ENCODE measurements around the gene RBM20.

The RBM20 gene

GRCh38 chr10:110872984-110873923 lies 229.1 kb downstream of the RBM20 start:
- no peak for DNase-seq

GRCh38 chr10:110873951-110874350 lies 229.8 kb downstream of the RBM20 start:
- DNase-seq = no peak

- no peak for DNase-seq
These were observed 231.9 kb downstream of the RBM20 start for GRCh38 chr10:110876000-110876399.

DNA sequence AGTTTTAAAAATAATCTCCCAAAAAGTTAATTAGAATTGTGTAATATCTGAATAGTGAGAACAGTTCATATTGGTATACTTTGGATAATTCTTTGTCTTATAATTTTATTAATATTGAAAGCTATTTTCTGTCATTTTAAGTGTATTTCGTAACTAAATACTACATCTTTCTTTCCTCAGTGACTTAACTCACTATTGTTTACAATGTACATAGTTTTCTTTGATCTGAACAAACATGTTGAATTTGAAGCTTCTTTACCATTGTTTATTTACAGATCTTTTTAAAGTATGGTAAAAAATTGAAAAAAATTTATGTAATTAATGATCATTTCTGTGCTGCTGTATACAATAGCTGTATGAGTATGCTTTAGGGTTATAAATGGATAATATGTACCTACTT lies 232.7 kb downstream of the RBM20 start:
- DNase-seq = no peak

GRCh38 chr10:110880012-110880411 lies 235.9 kb downstream of the RBM20 start:
- DNase-seq = no peak

- no peak for DNase-seq
These were observed 237.1 kb downstream of the RBM20 start for GRCh38 chr10:110881247-110881646.

- no peak for DNase-seq
These were observed 237.8 kb downstream of the RBM20 start for GRCh38 chr10:110881905-110882304.

GRCh38 chr10:110883924-110884323 lies 239.8 kb downstream of the RBM20 start:
- DNase-seq = no peak

DNA sequence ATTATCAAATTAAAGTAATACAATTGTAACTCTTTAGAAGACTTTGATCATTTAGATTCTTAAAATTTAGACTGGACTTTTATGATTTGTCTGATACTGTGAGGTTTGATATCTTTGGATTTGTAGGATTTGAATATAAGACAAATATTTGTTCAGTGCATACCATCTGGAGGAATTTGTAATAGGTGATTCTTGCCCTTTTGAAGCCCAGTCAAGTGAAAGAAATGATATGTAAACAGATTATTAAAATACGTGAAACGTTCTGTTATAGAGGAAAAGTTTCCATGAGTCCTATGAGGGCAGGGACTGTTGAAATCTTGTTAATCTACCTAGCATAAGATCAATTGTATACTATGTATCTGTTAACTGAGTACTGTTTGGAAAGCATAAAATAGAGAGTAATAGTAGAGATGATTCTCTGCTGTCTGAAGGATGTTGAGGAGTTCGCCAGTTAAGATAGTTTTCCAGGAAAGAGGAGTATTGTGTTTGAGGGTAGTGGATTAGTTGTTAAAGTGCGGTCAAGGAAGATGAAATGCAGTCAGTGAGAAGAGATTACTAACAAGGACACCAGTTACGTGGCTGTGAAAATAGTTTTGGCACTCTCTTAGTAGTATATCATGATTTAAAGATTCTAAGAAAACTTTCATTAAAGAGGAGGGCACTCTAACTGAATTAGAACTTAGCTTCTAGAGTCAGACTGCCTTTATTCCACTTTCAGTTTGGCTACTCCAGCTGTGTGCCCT lies 242.0 kb downstream of the RBM20 start:
- DNase-seq = no peak

- DNase-seq = no peak
These were observed 243.4 kb downstream of the RBM20 start for GRCh38 chr10:110887560-110887959.
